DMS114 treated with DMSO at 0.1 percent for 48 hours (cell line): Measurements from ENCODE around the gene KRT3.

Source experiments
- DNase-seq: peaks from one replicate; lab custom pipeline; 2025; ENCODE audit not compliant: unreplicated experiment; lab: John Stamatoyannopoulos, UW

KRT3 gene

DNA sequence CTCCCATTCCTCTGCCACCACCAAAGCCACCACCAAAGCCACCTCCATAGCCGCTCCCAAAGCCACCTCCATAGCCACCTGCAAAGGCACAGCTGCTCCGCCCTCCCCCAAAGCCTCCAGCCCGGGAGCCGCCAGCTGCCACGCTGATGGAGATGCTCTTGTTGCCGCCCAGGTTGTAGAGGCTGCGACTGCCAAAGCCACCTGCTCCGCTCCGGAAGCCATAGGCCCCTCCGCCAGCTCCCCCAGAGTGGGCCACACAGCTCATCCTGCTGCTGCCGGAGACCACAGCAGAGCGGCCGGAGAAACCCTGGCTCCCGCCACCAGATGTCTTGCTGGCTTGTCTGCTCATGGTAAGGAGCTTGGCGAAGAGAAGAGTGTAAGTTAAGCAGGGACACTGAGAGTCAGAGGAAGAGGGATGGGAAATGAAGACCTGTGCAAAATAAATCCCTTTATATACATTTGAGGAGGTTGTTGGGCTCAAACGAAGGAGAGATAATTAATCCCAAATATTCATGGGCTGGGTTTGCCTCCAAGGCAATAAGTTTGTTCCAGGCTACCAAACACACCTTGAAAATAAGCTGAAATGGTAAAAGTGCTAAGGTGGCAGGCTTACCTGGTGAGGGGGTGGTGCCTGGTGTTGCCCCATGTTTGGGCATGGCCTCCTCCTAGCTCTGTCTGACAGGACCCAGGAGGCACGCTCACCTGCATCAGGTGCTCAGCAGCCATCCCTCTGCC is at the start of gene KRT3:
KRT3 (minus strand) TSS at position 424 of the 735 bp plus-strand sequence; CDS start at position 349, 75 bp downstream.
- DNase-seq: no peak

GRCh38 chr12:52844386-52844785 is 48.5 kb upstream of the KRT3 start:
- no peak for DNase-seq

DNA sequence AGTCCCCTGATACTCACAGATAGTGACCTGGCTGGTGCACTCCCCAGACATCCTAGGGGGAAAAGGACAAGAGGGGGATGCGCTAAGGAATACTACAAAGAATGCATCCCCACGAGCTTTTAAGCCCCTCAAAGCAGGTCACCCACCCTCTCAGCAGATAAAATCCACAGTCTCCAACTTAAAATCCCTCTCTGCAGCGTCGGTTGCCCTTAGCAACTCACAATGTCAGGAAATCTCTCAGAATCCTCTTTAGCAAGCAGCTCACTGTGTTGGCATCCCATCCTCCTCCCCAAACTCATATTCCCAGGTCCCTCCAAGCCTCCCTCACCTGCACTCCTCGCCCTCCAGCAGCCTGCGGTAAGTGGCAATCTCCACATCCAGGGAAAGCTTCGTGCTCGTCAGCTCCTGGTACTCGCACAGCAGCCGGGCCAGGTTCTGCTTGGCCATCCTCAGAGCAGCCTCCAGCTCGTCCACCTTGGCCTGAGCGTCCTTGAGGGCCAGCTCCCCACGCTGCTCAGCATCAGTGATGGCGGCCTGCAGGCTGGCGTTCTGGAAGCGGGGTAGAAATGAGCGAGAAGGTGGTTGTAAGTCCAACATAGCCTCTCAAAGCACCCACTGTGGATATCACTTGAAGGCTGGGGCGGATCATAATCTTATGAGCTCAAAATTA is 43.7 kb upstream of the KRT3 start:
- no peak for DNase-seq

DNA sequence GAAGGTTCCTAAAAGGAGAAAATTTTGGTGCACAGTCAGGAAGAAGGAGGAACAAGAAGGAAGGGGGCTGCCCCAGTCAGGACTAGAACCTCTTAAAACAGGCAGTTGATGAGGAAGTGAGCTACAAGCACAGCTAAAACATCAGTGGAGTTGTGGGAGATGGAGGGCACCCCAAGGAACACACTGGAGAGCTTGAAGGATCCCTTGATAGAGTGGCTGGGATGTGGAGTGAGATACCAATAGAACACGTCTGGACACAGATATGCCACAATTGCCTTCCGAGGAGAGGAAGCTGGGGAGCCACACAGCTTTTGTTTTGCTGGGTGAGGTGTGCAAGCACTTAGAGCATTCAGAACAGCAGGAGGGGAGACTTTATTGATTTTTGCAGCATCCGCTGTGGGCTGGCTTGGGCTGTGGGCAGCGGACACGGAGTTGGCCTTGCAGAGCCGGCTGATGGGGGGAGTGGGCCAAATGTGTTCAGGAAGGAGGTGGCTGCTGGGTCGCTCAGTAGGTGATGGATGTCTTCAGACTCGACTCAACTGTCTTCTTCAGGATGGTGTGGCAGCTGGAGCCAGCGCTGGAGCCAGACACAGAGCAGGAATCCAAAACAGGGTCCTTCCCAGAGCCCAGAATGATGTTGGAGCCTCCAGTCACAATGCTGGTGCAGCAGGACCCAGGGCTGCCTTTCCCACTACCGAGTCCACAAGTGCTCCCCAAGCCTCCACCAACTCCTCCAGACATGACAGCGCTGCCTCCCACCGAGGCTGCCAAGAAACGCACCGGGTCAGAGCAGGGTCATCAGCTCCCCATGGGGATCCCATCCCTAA is 42.9 kb upstream of the KRT3 start:
- no peak for DNase-seq

- DNase-seq: no peak
These were observed 42.1 kb upstream of the KRT3 start for GRCh38 chr12:52837781-52838608.

DNA sequence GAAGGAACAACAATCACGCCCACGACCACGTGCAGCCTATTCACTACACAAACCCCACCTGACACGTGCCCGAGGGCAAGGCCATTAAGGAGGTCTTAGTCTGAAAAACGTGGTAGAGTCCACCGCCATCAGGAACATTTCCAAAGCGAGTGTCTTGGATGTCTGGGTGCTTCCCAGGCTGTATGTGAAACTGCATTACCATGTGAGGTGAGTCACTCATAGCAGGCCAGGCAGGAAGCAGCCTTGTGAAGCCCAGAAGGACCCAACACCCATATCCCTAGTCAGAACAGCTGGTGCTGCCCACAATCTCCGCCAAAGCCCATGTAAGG is 41.5 kb upstream of the KRT3 start:
- no peak for DNase-seq

- no peak for DNase-seq
These were observed 40.8 kb upstream of the KRT3 start for GRCh38 chr12:52836491-52837412.

- DNase-seq: no peak
These were observed 40.1 kb upstream of the KRT3 start for GRCh38 chr12:52836042-52836466.

- DNase-seq: no peak
These were observed 39.5 kb upstream of the KRT3 start for GRCh38 chr12:52835271-52836041.

DNA sequence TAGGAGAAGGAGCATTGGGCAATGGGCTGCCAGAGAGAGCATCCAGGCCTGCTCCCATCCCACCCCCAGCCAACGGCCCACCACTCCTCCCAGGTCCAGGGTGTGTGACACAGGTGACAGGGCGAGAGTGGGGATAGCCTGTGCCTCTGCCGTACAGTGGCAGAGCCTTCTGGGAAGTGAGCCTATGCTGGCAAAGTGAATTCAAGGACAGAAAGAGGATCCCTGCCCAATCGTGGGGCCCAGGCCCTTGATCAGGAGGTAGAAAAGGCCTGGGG is 38.7 kb upstream of the KRT3 start:
- DNase-seq: no peak

DNA sequence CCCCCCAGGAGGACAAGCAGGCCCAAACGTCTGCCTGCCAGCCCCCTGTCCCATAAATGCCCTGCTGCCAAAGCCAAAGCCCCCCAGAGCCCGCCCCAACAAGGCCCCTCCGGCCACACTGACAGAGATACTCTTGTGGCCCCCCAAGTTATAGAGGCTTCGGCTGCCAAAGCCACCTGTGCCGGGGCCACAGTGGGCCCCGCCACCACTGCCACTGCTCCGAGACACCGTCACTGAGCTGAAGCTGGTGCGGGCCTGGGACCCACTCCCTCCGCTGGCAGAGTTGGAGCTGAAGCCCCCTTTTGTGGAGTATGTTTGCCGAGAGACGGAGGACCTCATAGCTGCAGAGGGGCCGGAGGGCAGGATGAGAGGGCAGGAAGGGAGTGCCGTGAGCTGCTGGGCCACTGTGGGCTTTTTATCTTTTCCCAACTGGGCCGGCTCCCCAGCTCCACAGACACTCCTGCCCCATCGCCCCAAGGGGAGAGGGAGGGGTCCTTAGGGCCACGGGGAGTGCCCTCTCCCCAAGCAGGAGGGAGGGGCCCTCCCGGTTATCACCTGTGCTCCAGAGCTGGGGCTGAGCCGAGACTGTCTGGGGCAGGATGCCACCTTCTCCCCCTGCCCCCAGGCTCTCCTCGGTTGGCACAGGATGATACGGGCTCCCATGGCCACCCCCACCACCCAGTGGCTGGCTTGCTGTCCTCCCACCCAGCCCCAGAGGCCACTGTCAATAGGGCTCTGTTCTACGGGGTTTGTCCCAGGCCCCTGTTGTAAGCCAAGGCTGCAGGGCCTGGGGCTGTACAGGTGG is 38.2 kb upstream of the KRT3 start, which contains the start of gene KRT79:
KRT79 (minus strand) TSS at position 390 of the 805 bp plus-strand sequence; CDS start at position 339, 51 bp downstream.
- DNase-seq: no peak

DNA sequence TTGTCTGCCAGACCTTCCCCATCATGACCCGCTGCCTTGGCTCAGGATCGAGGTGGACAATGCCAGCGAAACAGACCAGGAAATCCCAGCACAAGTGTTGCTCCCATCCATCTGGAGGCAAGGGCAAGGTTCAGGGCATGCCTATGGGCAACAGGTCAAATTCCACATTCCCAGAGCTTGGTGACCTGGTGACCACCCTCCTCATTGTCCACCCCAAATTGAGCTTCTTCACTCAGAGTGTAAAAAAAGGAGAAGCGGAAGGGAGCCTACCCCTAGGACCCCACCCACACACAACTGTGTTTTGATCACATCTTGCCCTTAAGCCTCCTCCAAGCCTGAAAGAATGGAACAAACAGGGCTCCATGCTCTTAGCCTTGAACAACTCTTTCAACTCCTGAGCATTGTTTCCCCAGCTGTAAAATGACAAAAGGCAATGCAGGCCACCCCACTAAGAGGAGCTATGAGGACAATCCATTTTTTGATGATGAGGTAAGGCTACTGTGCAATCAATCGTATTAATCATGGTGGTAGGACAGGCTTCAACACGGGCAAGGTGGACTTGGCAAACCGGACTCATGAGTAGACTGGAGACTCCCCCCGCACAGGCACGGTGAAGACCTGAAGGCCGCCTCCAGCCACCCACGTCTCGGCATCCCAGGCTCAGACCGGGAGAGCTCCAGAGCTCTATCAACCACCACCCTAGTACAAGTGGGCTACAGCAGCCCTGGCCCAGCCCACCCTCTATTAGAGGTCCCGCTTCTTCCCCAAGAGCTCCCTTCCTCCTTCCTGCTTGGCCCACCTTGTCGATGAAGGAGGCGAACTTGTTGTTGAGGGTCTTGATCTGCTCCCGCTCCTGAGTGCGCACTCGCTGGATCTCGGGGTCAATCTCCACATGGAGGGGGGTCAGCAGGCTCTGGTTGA is 37.3 kb upstream of the KRT3 start:
- no peak for DNase-seq

DNA sequence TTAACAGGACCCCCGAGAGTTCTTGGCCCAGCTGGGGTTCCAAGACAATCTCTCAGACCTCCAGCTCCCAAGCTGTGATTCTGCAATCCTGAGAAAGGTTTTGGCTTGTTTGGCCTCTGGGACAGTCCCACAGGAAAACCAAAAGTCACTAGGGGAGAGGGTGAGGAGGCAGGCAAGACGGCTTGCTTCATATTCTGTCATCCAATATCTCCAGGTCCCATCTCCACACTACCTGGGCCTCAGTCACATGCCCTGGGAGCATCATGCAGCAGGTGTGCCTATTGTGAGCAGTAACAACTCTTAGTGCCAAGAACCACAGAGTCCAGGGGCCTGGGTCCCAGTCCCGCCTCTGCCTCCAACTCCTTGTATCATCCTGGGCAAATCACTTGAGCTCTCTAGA is 36.5 kb upstream of the KRT3 start:
- DNase-seq: no peak

GRCh38 chr12:52831251-52831650 is 35.3 kb upstream of the KRT3 start:
- DNase-seq: no peak

GRCh38 chr12:52829986-52830770 is 34.3 kb upstream of the KRT3 start:
- no peak for DNase-seq

DNA sequence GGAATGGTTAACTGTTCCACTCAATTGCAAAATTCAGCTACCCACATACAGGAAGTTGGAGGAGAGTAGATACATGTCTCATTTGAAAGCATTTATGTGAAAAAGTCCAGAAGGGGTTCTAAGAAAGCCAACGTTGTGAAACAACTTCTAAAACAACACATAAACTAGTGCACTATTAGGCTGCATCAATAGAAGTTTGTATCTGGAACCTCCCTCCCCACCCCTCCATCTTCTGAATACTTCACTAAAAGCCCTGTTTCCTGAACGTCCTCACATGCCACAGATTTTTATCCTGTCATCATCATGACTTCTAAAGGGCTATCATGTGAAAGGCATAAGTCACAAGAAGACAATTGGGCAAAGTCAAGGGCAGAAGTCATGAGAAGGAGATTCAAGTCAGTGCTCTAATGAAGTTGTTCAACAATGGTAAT is 32.7 kb upstream of the KRT3 start:
- no peak for DNase-seq

GRCh38 chr12:52828156-52828555 is 32.2 kb upstream of the KRT3 start:
- DNase-seq: no peak
